Common myeloid progenitor, CD34-positive (primary cell): Measurements from ENCODE around the gene RAP1GAP2.

Source experiments
- CTCF ChIA-PET: fragments of 350-600 bp; sonication (Branson Sonifier 250); formaldehyde crosslinking; loops from one replicate; lab custom pipeline; 2021; ENCODE audit warnings: antibody characterized with exemption; lab: Charles Lee
- POLR2A ChIA-PET: fragments of 350-600 bp; sonication (Branson Sonifier 250); formaldehyde crosslinking; loops from one replicate; lab custom pipeline; 2021; ENCODE audit warnings: antibody characterized with exemption; lab: Charles Lee
- DNase-seq, 3 donors: peaks; one replicate each; pipeline versions ENCODE4 v3.0.0 to v3.0.0-alpha.2; 2013
- H3K27ac ChIP-seq, 2 experiments: 1 replicate in 1 of 2; 2 replicates in 1 of 2; pipeline ENCODE4 v1.7.0; 2013; ENCODE audit warnings: inconsistent platforms in 2 of 2, low read length in 2 of 2, mild to moderate bottlenecking in 2 of 2, low read depth in 1 of 2, moderate library complexity in 1 of 2; ENCODE audit not compliant: severe bottlenecking in 2 of 2, insufficient read depth in 1 of 2, poor library complexity in 1 of 2
- H3K27me3 ChIP-seq, 5 experiments: replicated peaks in 2 of 5; 1 replicate in 3 of 5; 2 replicates in 2 of 5; pipeline versions ENCODE4 v1.6.1 to v1.7.0; 2013; ENCODE audit warnings: low read length in 4 of 5, mild to moderate bottlenecking in 2 of 5, moderate library complexity in 2 of 5, inconsistent platforms in 1 of 5; ENCODE audit not compliant: insufficient read depth in 5 of 5, control insufficient read depth in 4 of 5
- H3K36me3 ChIP-seq, 4 experiments: 1 replicate in 2 of 4; 2 replicates in 2 of 4; pipeline versions ENCODE4 v1.6.1 to v1.7.0; 2013; ENCODE audit warnings: low read length in 3 of 4, control low read depth in 1 of 4, mild to moderate bottlenecking in 1 of 4; ENCODE audit not compliant: control insufficient read depth in 4 of 4, insufficient read depth in 4 of 4
- H3K4me1 ChIP-seq, 4 experiments: 1 replicate in 3 of 4; 2 replicates in 1 of 4; pipeline versions ENCODE4 v1.6.1 to v1.7.1; 2013; ENCODE audit warnings: low read length in 3 of 4, mild to moderate bottlenecking in 3 of 4, control low read depth in 1 of 4, inconsistent platforms in 1 of 4, moderate library complexity in 1 of 4; ENCODE audit not compliant: control insufficient read depth in 4 of 4, insufficient read depth in 4 of 4; ENCODE audit errors: control extremely low read depth in 1 of 4
- H3K4me3 ChIP-seq, 7 experiments: 1 replicate in 4 of 7; 2 replicates in 3 of 7; pipeline versions ENCODE4 v1.5.1 to v1.7.0; 2013; ENCODE audit warnings: mild to moderate bottlenecking in 7 of 7, low read length in 6 of 7, moderate library complexity in 6 of 7, inconsistent platforms in 2 of 7, low read depth in 2 of 7, control low read depth in 1 of 7; ENCODE audit not compliant: insufficient read depth in 4 of 7, control insufficient read depth in 1 of 7; ENCODE audit errors: extremely low read depth in 1 of 7
- H3K9me3 ChIP-seq, 5 experiments: 1 replicate in 4 of 5; 2 replicates in 1 of 5; pipeline versions ENCODE4 v1.6.1 to v1.7.1; 2013; ENCODE audit warnings: low read length in 4 of 5, mild to moderate bottlenecking in 2 of 5, inconsistent platforms in 1 of 5, low read depth in 1 of 5, moderate library complexity in 1 of 5; ENCODE audit not compliant: control insufficient read depth in 4 of 5, insufficient read depth in 2 of 5; ENCODE audit errors: control extremely low read depth in 1 of 5
- WGBS: methylation state at CpG from one replicate; pipeline ENCODE4 v1.1.5; 2013; ENCODE audit not compliant: insufficient coverage; 5-methylcytosine and 5-hydroxymethylcytosine counted together

RAP1GAP2 gene

GRCh38 chr17:2862197-2862596 is 66.0 kb downstream of the RAP1GAP2 start:
- Histone ChIP-seq H3K4me1 (no peaks in the 10 kb centered on the region), H3K27ac (no peak overlapping the region), H3K4me3 (no peak overlapping the region), H3K36me3 (peaks cover 0 to 4% (median 2%) of the 10 kb centered on the region in 4 experiments), H3K27me3 (no peaks in the 10 kb centered on the region), H3K9me3 (no peaks in the 10 kb centered on the region)
- DNase-seq, result no peak
- 100% methylated on average over 5 of the region's 8 CpGs for WGBS
- ChIA-PET POLR2A (interaction anchor here (0.6 kb wide), 1 partner anchor 759 kb away, joined by 3 read pairs; no protein-coding TSS in a partner anchor), CTCF (interaction anchor here (1.4 kb wide), 1 partner anchor 42 kb away, joined by 4 read pairs; no protein-coding TSS in a partner anchor)

GRCh38 chr17:2863204-2863603 is 67.0 kb downstream of the RAP1GAP2 start:
- H3K36me3 ChIP-seq, result peaks cover 0 to 7% (median 4%) of the 10 kb centered on the region in 4 experiments
- H3K9me3 ChIP-seq, result no peaks in the 10 kb centered on the region
- no peak for DNase-seq
- no peaks in the 10 kb centered on the region for H3K27me3 ChIP-seq
- ChIA-PET CTCF (interaction anchor here (1.1 to 1.4 kb wide), 2 partner anchors 41 to 149 kb away, joined by 4 read pairs; no protein-coding TSS in a partner anchor), POLR2A (no interaction called here)
- H3K4me3 ChIP-seq, result no peak overlapping the region
- no peak overlapping the region for H3K27ac ChIP-seq
- H3K4me1 ChIP-seq, result no peaks in the 10 kb centered on the region
- 100% methylated on average over 4 of the region's 4 CpGs for WGBS

GRCh38 chr17:2865228-2865627 is 69.0 kb downstream of the RAP1GAP2 start:
- CTCF ChIA-PET, result interaction anchor here (1.0 to 1.3 kb wide), 3 partner anchors 10 to 65 kb away, joined by 3 to 4 read pairs (median 4); no protein-coding TSS in a partner anchor
- POLR2A ChIA-PET, result interaction anchor here (0.6 kb wide), 1 partner anchor 20 kb away, joined by 3 read pairs; no protein-coding TSS in a partner anchor

GRCh38 chr17:2867441-2868424 is 71.5 kb downstream of the RAP1GAP2 start:
- DNase-seq, result peak in 1 of 3 donors; percentile 18
- no peak overlapping the region for H3K27ac ChIP-seq
- H3K27me3 ChIP-seq, result no peaks in the 10 kb centered on the region
- WGBS, result 94% methylated on average over 22 of the region's 23 CpGs
- CTCF ChIA-PET, result interaction anchor here (1.4 kb wide), 1 partner anchor 13 kb away, joined by 3 read pairs; no protein-coding TSS in a partner anchor
- H3K36me3 ChIP-seq, result peaks cover 0 to 7% (median 4%) of the 10 kb centered on the region in 4 experiments
- H3K4me3 ChIP-seq, result no peak overlapping the region
- no peaks in the 10 kb centered on the region for H3K9me3 ChIP-seq
- H3K4me1 ChIP-seq, result no peaks in the 10 kb centered on the region
- POLR2A ChIA-PET, result no interaction called here

More at GRCh38 chr17:2865228-2865627, 69.0 kb downstream of the RAP1GAP2 start:
- no peak for DNase-seq
- Histone ChIP-seq H3K4me3 (no peak overlapping the region), H3K4me1 (no peaks in the 10 kb centered on the region), H3K9me3 (no peaks in the 10 kb centered on the region), H3K27ac (no peak overlapping the region), H3K36me3 (peaks cover 0 to 7% (median 4%) of the 10 kb centered on the region in 4 experiments), H3K27me3 (no peaks in the 10 kb centered on the region)
- WGBS, result 100% methylated on average over 3 of the region's 3 CpGs

GRCh38 chr17:2869604-2870003 is 73.4 kb downstream of the RAP1GAP2 start:
- no peak for DNase-seq
- WGBS, result 96% methylated on average over 10 of the region's 13 CpGs
- ChIA-PET CTCF (interaction anchor here (0.6 kb wide), 1 partner anchor 146 kb away, joined by 3 read pairs; no protein-coding TSS in a partner anchor), POLR2A (no interaction called here)
- Histone ChIP-seq H3K27ac (no peak overlapping the region), H3K4me1 (no peaks in the 10 kb centered on the region), H3K27me3 (no peaks in the 10 kb centered on the region), H3K4me3 (no peak overlapping the region), H3K36me3 (peaks cover 0 to 6% (median 2%) of the 10 kb centered on the region in 4 experiments), H3K9me3 (no peaks in the 10 kb centered on the region)

- CTCF ChIA-PET, result interaction anchor here (0.7 to 1.2 kb wide), 2 partner anchors 14 to 46 kb away, joined by 3 read pairs; no protein-coding TSS in a partner anchor
- no peaks in the 10 kb centered on the region for H3K9me3 ChIP-seq
- H3K4me3 ChIP-seq, result no peak overlapping the region
- POLR2A ChIA-PET, result no interaction called here
- peaks cover 0 to 6% (median 3%) of the 10 kb centered on the region in 4 experiments for H3K36me3 ChIP-seq
- DNase-seq, result no peak
- no peaks in the 10 kb centered on the region for H3K4me1 ChIP-seq
- WGBS, result 95% methylated on average over 7 of the region's 7 CpGs
- no peaks in the 10 kb centered on the region for H3K27me3 ChIP-seq
- no peak overlapping the region for H3K27ac ChIP-seq
Measured at GRCh38 chr17:2871205-2871604, 75.0 kb downstream of the RAP1GAP2 start.
